GM12878 (cell line): ENCODE data around the gene LRRC26. TPM values are rescaled to one million over a fixed set of nuclear protein-coding genes. Genes with fewer than 3 reads are reported as not detected.

Experiments used
- ATAC-seq: fragments of 200-7000 bp; cut with Tn5 transposase; 3 replicates; pipeline ENCODE4 v1.9.1; 2020; ENCODE audit warnings: mild to moderate bottlenecking, moderate library complexity
- BruUV-seq: library from RNA; stranded (reverse); fragments of 400-500 nt; replicated peaks from 2 replicates; lab custom pipeline; 2021; lab: Mats Ljungman, UMichigan
- CTCF ChIA-PET: fragments of 300-600 bp; sonication (Branson Sonifier 250); formaldehyde crosslinking; extraction: SDS; loops from one replicate; lab custom pipeline; 2021; ENCODE audit warnings: inconsistent platforms; lab: Yijun Ruan, JAX
- POLR2A ChIA-PET: fragments of 350-600 bp; formaldehyde crosslinking; extraction: SDS; loops from one replicate; lab custom pipeline; 2021; ENCODE audit warnings: inconsistent platforms; lab: Charles Lee
- RAD21 ChIA-PET: fragments of 300-600 bp; sonication (Branson Sonifier 250); formaldehyde crosslinking; loops from one replicate; lab custom pipeline; 2023; ENCODE audit warnings: antibody characterized with exemption; ENCODE audit not compliant: unreplicated experiment; lab: Charles Lee
- SMC1A ChIA-PET: fragments of 300-600 bp; sonication (Branson Sonifier 250); formaldehyde crosslinking; loops from one replicate; lab custom pipeline; 2023; ENCODE audit not compliant: unreplicated experiment, uncharacterized antibody; lab: Charles Lee
- DNase-seq: peaks from one replicate; pipeline ENCODE4 v3.0.0-alpha.2; 2011; ENCODE audit warnings: low read depth, low spot score
- FAIRE-seq: peaks from 3 replicates; lab custom pipeline; 2011; peaks lifted over from hg19 to GRCh38; lab: Jason Lieb, UNC
- H2AFZ ChIP-seq: 2 replicates; pipeline ENCODE4 v1.6.0; 2011; ENCODE audit warnings: low read depth, low read length, control low read depth; ENCODE audit not compliant: control insufficient read depth
- H3K27ac ChIP-seq: 2 replicates; pipeline ENCODE4 v1.5.1; 2011; ENCODE audit warnings: control low read depth; ENCODE audit not compliant: control insufficient read depth, insufficient read depth
- H3K27me3 ChIP-seq, 2 experiments: replicated peaks in 1 of 2; 2 replicates each; pipeline versions ENCODE4 v1.6.0 to v1.6.1; 2011; ENCODE audit warnings: low read length in 1 of 2; ENCODE audit not compliant: control insufficient read depth in 2 of 2, insufficient read depth in 2 of 2
- H3K36me3 ChIP-seq, 2 experiments: 2 replicates each; pipeline ENCODE4 v1.5.1; 2011; ENCODE audit warnings: low read length in 1 of 2; ENCODE audit not compliant: control insufficient read depth in 2 of 2, insufficient read depth in 2 of 2
- H3K4me1 ChIP-seq: 2 replicates; pipeline ENCODE4 v1.6.1; 2011; ENCODE audit warnings: mild to moderate bottlenecking, low read length, moderate library complexity, mixed read lengths; ENCODE audit not compliant: control insufficient read depth, insufficient read depth
- H3K4me2 ChIP-seq: 2 replicates; pipeline ENCODE4 v1.6.0; 2011; ENCODE audit warnings: control low read depth; ENCODE audit not compliant: control insufficient read depth, insufficient read depth
- H3K4me3 ChIP-seq: fragments of 200-600 bp; sonication (generic); 2 replicates; pipeline ENCODE4 v1.5.1; 2016
- H3K79me2 ChIP-seq: 2 replicates; pipeline ENCODE4 v1.6.0; 2011; ENCODE audit warnings: low read length; ENCODE audit not compliant: control insufficient read depth, insufficient read depth
- H3K9ac ChIP-seq: 2 replicates; pipeline ENCODE4 v1.8.0; 2011; ENCODE audit warnings: low read length, control low read depth, mixed read lengths; ENCODE audit not compliant: control insufficient read depth, insufficient read depth
- H3K9me3 ChIP-seq: replicated peaks from 3 replicates; pipeline ENCODE4 v1.5.1; 2011; ENCODE audit warnings: mild to moderate bottlenecking, low read length; ENCODE audit not compliant: control insufficient read depth, insufficient read depth
- H4K20me1 ChIP-seq: 2 replicates; pipeline ENCODE4 v1.6.0; 2011; ENCODE audit not compliant: control insufficient read depth, insufficient read depth
- BRCA1 ChIP-seq: IDR thresholded peaks from 2 replicates; pipeline ENCODE4 v1.6.1; 2011; ENCODE audit warnings: low read depth, low read length, improper control_type of control experiment
- CHD1 ChIP-seq: IDR thresholded peaks from 2 replicates; pipeline ENCODE4 v1.6.1; 2012; ENCODE audit warnings: low read depth, low read length, improper control_type of control experiment
- CHD2 ChIP-seq: IDR thresholded peaks from 2 replicates; pipeline ENCODE4 v1.6.1; 2011; ENCODE audit warnings: low read depth, low read length, improper control_type of control experiment, borderline replicate concordance
- CREM ChIP-seq: IDR thresholded peaks from 2 replicates; pipeline ENCODE4 v1.6.1; 2014; ENCODE audit warnings: antibody characterized with exemption, low read depth
- EZH2 ChIP-seq: IDR thresholded peaks from 2 replicates; pipeline ENCODE4 v1.6.1; 2012; ENCODE audit warnings: low read depth, mild to moderate bottlenecking, control low read depth, inconsistent platforms, low read length, borderline replicate concordance; ENCODE audit not compliant: control insufficient read depth
- MTA3 ChIP-seq: IDR thresholded peaks from 2 replicates; pipeline ENCODE4 v1.6.1; 2012; ENCODE audit warnings: low read length, inconsistent platforms, borderline replicate concordance
- MYB ChIP-seq: fragments of 150-350 bp; IDR thresholded peaks from 2 replicates; pipeline ENCODE4 v1.6.1; 2014; ENCODE audit warnings: mild to moderate bottlenecking, low read depth, low read length, borderline replicate concordance
- NBN ChIP-seq: fragments of 450-650 bp; IDR thresholded peaks from 2 replicates; pipeline ENCODE4 v1.6.1; 2016
- PAX8 ChIP-seq: fragments of 450-650 bp; IDR thresholded peaks from 2 replicates; pipeline ENCODE4 v1.6.1; 2017; ENCODE audit warnings: mild to moderate bottlenecking, moderate library complexity
- RCOR1 ChIP-seq: conservative IDR thresholded peaks from 2 replicates; pipeline ENCODE4 v1.6.1; 2012; ENCODE audit warnings: low read depth, low read length, improper control_type of control experiment
- SIN3A ChIP-seq: IDR thresholded peaks from 2 replicates; pipeline ENCODE4 v1.6.1; 2012; ENCODE audit warnings: low read depth, low read length, improper control_type of control experiment
- SIX5 ChIP-seq: IDR thresholded peaks from 2 replicates; pipeline ENCODE4 v1.6.1; 2011; ENCODE audit warnings: mild to moderate bottlenecking, low read depth, low read length, moderate library complexity; ENCODE audit not compliant: severe bottlenecking
- SPI1 ChIP-seq: IDR thresholded peaks from 2 replicates; pipeline ENCODE4 v1.6.1; 2011; ENCODE audit warnings: low read depth, mild to moderate bottlenecking, low read length, moderate library complexity, borderline replicate concordance; ENCODE audit not compliant: insufficient read depth
- ZNF274 ChIP-seq: IDR thresholded peaks from one replicate; pipeline ENCODE4 v1.8.0; 2011; ENCODE audit not compliant: insufficient read length, insufficient read depth
- ZSCAN29 ChIP-seq: fragments of 450-650 bp; IDR thresholded peaks from 2 replicates; pipeline ENCODE4 v1.6.1; 2017; ENCODE audit warnings: mild to moderate bottlenecking, moderate library complexity
- ZZZ3 ChIP-seq: IDR thresholded peaks from 2 replicates; pipeline ENCODE4 v1.6.1; 2011; ENCODE audit warnings: low read depth; ENCODE audit not compliant: control insufficient read depth, insufficient read length
- WGBS: methylation state at CpG from one replicate; pipeline ENCODE4 v1.1.6; 2016; ENCODE audit warnings: low lambda C conversion rate; ENCODE audit not compliant: insufficient replicate concordance, insufficient coverage; ENCODE audit errors: missing lambda C conversion rate; 5-methylcytosine and 5-hydroxymethylcytosine counted together
- in situ Hi-C: fragments of 300-500 bp; cut with MboI; formaldehyde crosslinking; loops from 9 replicates; pipeline ENCODE4 v1.14.3; 2018; ENCODE audit warnings: mixed read lengths
- intact Hi-C: fragments of 100-400 bp; cut with micrococcal nuclease; formaldehyde crosslinking; loops from one replicate; pipeline ENCODE4 v1.14.2; 2022; ENCODE audit not compliant: unreplicated experiment
- polyA plus RNA-seq, 11 experiments: library from polyadenylated mRNA; depleted of rRNA in 4 of 11; unstranded in 6 of 11; stranded (reverse) in 5 of 11; fragments of >200 nt; fragmentation: Nextera tagmentation in 4 of 11; fragmentation: Illumina TruSeq in 1 of 11; extraction: Ambion mirVana in 4 of 11; extraction: Trizol in 1 of 11; gene quantifications; 1 replicate in 1 of 11; 2 replicates in 10 of 11; pipeline versions ENCODE4 v1.2.1 to v1.2.3, GENCODE V29; 2011 to 2016; ENCODE audit warnings: inconsistent platforms in 2 of 11, missing spikeins in 2 of 11, low read depth in 1 of 11
- total RNA-seq, 4 experiments: library from RNA; depleted of rRNA in 3 of 4; stranded (reverse); fragments of >200 nt in 3 of 4; fragmentation: Illumina TruSeq in 1 of 4; extraction: Trizol in 1 of 4; gene quantifications; 2 replicates each; pipeline versions ENCODE4 v1.2.1 to v1.2.3, GENCODE V29; 2013 to 2021
- TF ChIP-seq, protein P1 (sequence below): fragments of 450-650 bp; IDR thresholded peaks from 2 replicates; pipeline ENCODE4 v1.6.1; 2018; ENCODE audit warnings: borderline replicate concordance, mild to moderate bottlenecking; ENCODE audit not compliant: partially characterized antibody
- TF ChIP-seq, protein P2 (sequence below): fragments of 450-650 bp; IDR thresholded peaks from 2 replicates; pipeline ENCODE4 v1.6.1; 2014; ENCODE audit warnings: mild to moderate bottlenecking

The LRRC26 gene
- total and polyA plus RNA-seq, 10 of the 15 experiments (the other 5 are each of a cell fraction or from before 2014, with no cell fraction given), result 0.29 to 0.91 (median 0.64) TPM; not detected in 5

DNA sequence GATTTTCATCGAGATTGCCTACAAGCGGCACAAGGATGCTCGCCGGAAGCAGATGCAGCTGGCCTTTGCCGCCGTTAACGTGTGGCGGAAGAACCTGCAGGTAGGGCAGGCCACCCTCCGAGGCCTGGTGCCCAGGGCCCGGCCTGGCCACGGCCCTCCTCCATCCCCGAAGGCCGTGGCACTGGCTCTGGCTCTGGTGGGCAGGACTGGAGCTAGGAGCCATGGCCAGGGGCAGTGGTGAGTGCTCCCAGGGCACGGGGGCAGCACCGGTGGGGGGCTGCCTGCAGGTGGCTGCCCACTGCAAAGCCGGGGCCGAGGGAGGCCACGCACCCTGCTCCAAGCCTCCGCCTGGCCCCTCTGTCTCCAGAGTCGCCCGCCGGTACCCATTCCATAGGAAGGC lies 6.0 kb downstream of the LRRC26 start:
- Histone ChIP-seq H3K27ac (no peak overlapping the region), H3K9me3 (no peaks in the 10 kb centered on the region; the same call in 2 of the 3 replicates), H2AFZ (no peak overlapping the region), H3K79me2 (no peaks in the 10 kb centered on the region), H3K4me2 (no peak overlapping the region), H3K36me3 (no peaks in the 10 kb centered on the region), H4K20me1 (no peaks in the 10 kb centered on the region), H3K9ac (no peak overlapping the region), H3K27me3 (peaks cover 0 to 5% of the 10 kb centered on the region in 2 experiments; a peak in 1 of 4 replicates), H3K4me3 (no peak overlapping the region), H3K4me1 (peaks cover 14% of the 10 kb centered on the region)
- BruUV-seq, result no TSS peak
- CTCF ChIA-PET, result no interaction called here
- in situ Hi-C loops, result no loop called here
- FAIRE-seq (no peak), DNase-seq (no peak), ATAC-seq (no peak)
- RAD21 ChIA-PET, result no interaction called here
- SMC1A ChIA-PET, result no interaction called here
- POLR2A ChIA-PET, result no interaction called here
- WGBS, result 78% methylated on average over 22 of the region's 22 CpGs
- no peak for TF ChIP-seq SPI1
- no peak for TF ChIP-seq MYB
- TF ChIP-seq ZSCAN29, result no peak
- no peak for TF ChIP-seq CHD2
- TF ChIP-seq RCOR1, result no peak
- TF ChIP-seq SIX5, result no peak
- no peak for TF ChIP-seq BRCA1
- TF ChIP-seq CREM, result no peak
- TF ChIP-seq, protein P1, sequence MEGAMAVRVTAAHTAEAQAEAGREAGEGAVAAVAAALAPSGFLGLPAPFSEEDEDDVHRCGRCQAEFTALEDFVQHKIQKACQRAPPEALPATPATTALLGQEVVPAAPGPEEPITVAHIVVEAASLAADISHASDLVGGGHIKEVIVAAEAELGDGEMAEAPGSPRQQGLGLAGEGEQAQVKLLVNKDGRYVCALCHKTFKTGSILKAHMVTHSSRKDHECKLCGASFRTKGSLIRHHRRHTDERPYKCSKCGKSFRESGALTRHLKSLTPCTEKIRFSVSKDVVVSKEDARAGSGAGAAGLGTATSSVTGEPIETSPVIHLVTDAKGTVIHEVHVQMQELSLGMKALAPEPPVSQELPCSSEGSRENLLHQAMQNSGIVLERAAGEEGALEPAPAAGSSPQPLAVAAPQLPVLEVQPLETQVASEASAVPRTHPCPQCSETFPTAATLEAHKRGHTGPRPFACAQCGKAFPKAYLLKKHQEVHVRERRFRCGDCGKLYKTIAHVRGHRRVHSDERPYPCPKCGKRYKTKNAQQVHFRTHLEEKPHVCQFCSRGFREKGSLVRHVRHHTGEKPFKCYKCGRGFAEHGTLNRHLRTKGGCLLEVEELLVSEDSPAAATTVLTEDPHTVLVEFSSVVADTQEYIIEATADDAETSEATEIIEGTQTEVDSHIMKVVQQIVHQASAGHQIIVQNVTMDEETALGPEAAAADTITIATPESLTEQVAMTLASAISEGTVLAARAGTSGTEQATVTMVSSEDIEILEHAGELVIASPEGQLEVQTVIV, result no peak
- TF ChIP-seq EZH2, result no peak
- no peak for TF ChIP-seq ZZZ3
- no peak for TF ChIP-seq CHD1
- no peak for TF ChIP-seq ZNF274
- TF ChIP-seq PAX8, result no peak
- no peak for TF ChIP-seq MTA3
- TF ChIP-seq, protein P2, sequence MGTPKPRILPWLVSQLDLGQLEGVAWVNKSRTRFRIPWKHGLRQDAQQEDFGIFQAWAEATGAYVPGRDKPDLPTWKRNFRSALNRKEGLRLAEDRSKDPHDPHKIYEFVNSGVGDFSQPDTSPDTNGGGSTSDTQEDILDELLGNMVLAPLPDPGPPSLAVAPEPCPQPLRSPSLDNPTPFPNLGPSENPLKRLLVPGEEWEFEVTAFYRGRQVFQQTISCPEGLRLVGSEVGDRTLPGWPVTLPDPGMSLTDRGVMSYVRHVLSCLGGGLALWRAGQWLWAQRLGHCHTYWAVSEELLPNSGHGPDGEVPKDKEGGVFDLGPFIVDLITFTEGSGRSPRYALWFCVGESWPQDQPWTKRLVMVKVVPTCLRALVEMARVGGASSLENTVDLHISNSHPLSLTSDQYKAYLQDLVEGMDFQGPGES, result no peak
- TF ChIP-seq NBN, result no peak
- no peak for TF ChIP-seq SIN3A
- TF ChIP-seq, all 136 proteins: peak for 0
- intact Hi-C loops, result no loop called here
